ENCODE data around the gene MAGEL2. TPM values are rescaled to one million over a fixed set of nuclear protein-coding genes. Genes with fewer than 3 reads are reported as not detected.

Gene MAGEL2
- total RNA-seq, 4 donors from 2014 or later, result 0.04 to 0.19 (median 0.06) TPM; not detected in 1

- TF ChIP-seq CTCF (IDR thresholded peaks at IDR 0.05) (no peak), POLR2A (IDR thresholded peaks at IDR 0.05) (no peak)
- WGBS, 2 donors, result 44 to 55% methylated on average over 2 of the region's 2 CpGs
- H3K36me3 ChIP-seq, result no peaks in the 10 kb centered on the region
- intact Hi-C loops (cut with DNase I), result no loop called here
- no peak for DNase-seq
- H3K27me3 ChIP-seq, result no peaks in the 10 kb centered on the region
- no peaks in the 10 kb centered on the region for H3K9me3 ChIP-seq
- H3K4me1 ChIP-seq, result no peaks in the 10 kb centered on the region
- H3K27ac ChIP-seq, result no peak overlapping the region
- no peak overlapping the region for H3K4me3 ChIP-seq
These were observed 52.3 kb downstream of the MAGEL2 start for GRCh38 chr15:23595368-23595767.

GRCh38 chr15:23594252-23594770 is 53.4 kb downstream of the MAGEL2 start:
- H3K9me3 ChIP-seq, result no peaks in the 10 kb centered on the region
- DNase-seq, result no peak
- H3K27me3 ChIP-seq, result no peaks in the 10 kb centered on the region
- no peaks in the 10 kb centered on the region for H3K4me1 ChIP-seq
- H3K4me3 ChIP-seq, result no peak overlapping the region
- no peak for TF ChIP-seq CTCF (IDR thresholded peaks at IDR 0.05)
- no peak for TF ChIP-seq POLR2A (IDR thresholded peaks at IDR 0.05)
- H3K27ac ChIP-seq, result no peak overlapping the region
- intact Hi-C loops (cut with DNase I), result no loop called here
- H3K36me3 ChIP-seq, result no peaks in the 10 kb centered on the region
- WGBS, 2 donors, result 74 to 76% methylated on average over 7 of the region's 7 CpGs

Other genes with a start within 250 kb of the MAGEL2 start
- not detected for gene GOLGA6L2, start 200.6 kb downstream of the MAGEL2 start, total RNA-seq
- 1 to 10 TPM; 2.2 to 6.7 (median 4.1) TPM for gene MKRN3, start 82.2 kb downstream of the MAGEL2 start, total RNA-seq
- 10 to 100 TPM; 10.5 to 41.0 (median 32.3) TPM for gene NDN, start 39.4 kb upstream of the MAGEL2 start, total RNA-seq